ENCODE data around the gene LRRC7.
"Not testable (repeated sequence)": the region's sequence is repeated elsewhere in the genome, so short reads cannot be mapped to it uniquely, and the experiment has no call there.

LRRC7 gene

DNA sequence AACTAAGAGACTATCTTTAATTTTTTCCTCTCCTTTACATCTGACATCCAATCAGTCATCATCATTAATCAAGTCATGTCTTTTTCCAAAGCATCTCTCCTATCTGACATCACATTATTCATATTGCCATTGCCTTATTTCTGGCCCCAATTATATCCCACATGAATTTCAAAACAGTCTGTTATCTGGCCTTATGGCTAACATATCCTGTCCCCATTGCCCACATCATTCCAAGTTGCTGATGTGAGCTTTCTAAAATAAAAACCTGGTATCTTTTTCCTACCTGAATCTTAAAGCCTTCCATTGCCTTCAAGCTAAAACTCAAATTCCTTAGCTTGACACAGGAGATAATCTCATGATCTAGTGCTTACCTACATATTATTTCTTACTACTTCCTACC is 353.8 kb downstream of the LRRC7 start:
- TF ChIP-seq CTCF (IDR thresholded peaks at IDR 0.05; ENCODE audit: low read depth, low read length, missing control alignments): no peak
- in situ Hi-C loops (cut with HindIII; ENCODE audit: low sequenced_read_pairs): no loop called here
- no peak overlapping the region for H3K4me3 ChIP-seq (ENCODE audit: low read depth, low read length)
- no peak for DNase-seq (ENCODE audit: low read depth)

GRCh38 chr1:69928234-69928633 is 360.5 kb downstream of the LRRC7 start:
- DNase-seq (ENCODE audit: low read depth); in situ Hi-C loops (cut with HindIII; ENCODE audit: low sequenced_read_pairs); H3K4me3 ChIP-seq (ENCODE audit: low read depth, low read length): not testable (repeated sequence)

DNA sequence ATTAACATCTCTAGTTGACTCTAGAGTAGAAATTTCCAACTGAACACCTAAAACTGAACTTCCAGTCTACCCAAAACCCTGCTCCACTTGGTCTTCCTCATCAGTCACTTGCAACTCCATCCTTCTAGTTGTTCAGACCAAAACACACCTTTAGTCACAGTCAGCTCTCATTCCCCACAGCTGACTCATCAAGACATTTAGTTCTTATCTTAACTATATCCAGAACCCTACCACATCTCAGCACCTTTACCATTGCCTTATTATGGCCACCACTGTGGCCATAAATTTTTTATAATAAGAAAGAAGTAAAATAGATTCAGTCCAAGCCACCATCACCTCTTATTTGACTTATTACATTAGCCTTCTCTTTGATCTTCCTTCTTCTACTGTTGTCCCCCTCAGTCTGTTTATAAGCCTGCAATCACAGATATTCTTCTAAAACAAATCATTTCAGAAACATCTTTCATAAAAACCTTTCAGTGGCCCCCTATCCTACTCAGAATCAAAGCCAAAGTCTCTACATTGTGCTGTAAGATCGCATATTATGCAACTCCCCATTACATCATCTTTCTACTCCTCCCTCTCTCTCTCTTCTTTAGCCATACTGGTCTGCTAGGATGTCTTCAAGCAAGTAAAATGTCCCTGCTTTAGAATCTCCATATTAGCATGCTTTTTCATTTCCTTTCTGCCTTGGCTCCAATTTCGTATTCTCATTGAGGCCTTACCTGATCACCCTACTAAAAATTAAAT is 361.8 kb downstream of the LRRC7 start:
- H3K4me3 ChIP-seq (ENCODE audit: low read depth, low read length): no peak overlapping the region
- in situ Hi-C loops (cut with HindIII; ENCODE audit: low sequenced_read_pairs): no loop called here
- TF ChIP-seq CTCF (IDR thresholded peaks at IDR 0.05; ENCODE audit: low read depth, low read length, missing control alignments): no peak
- DNase-seq (ENCODE audit: low read depth): no peak

- TF ChIP-seq CTCF (IDR thresholded peaks at IDR 0.05; ENCODE audit: low read depth, low read length, missing control alignments): no peak
- DNase-seq (ENCODE audit: low read depth): no peak
- in situ Hi-C loops (cut with HindIII; ENCODE audit: low sequenced_read_pairs): no loop called here
These were observed 362.7 kb downstream of the LRRC7 start for GRCh38 chr1:69930396-69930795.

GRCh38 chr1:69932760-69933159 is 365.0 kb downstream of the LRRC7 start:
- DNase-seq (ENCODE audit: low read depth): no peak
- no peak for TF ChIP-seq CTCF (IDR thresholded peaks at IDR 0.05; ENCODE audit: low read depth, low read length, missing control alignments)
- H3K4me3 ChIP-seq (ENCODE audit: low read depth, low read length): no peak overlapping the region
- in situ Hi-C loops (cut with HindIII; ENCODE audit: low sequenced_read_pairs): no loop called here

More at GRCh38 chr1:69930396-69930795, 362.7 kb downstream of the LRRC7 start:
- no peak overlapping the region for H3K4me3 ChIP-seq (ENCODE audit: low read depth, low read length)

- in situ Hi-C loops (cut with HindIII; ENCODE audit: low sequenced_read_pairs): no loop called here
- no peak for TF ChIP-seq CTCF (IDR thresholded peaks at IDR 0.05; ENCODE audit: low read depth, low read length, missing control alignments)
- no peak for DNase-seq (ENCODE audit: low read depth)
- H3K4me3 ChIP-seq (ENCODE audit: low read depth, low read length): no peak overlapping the region
These were observed 372.5 kb downstream of the LRRC7 start for GRCh38 chr1:69940231-69940630.

DNA sequence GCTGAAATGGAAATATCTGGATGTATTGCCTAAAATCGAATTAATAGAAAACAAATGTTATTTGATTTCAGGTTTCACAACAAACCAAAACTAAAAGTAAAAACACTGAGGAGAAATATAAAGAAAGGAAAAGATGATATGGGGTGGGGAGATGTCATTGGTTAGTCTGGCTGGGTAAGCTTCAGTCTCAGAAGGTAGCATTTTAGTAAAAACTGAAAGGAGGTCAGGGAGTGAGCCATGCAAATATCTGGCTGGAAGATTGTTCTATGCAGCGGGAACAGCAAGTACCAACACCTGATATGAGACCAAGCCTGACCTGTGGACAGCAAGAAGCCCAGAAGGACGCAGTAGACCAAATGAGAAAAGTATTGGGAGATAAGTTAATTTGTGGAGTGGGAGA is 373.1 kb downstream of the LRRC7 start:
- in situ Hi-C loops (cut with HindIII; ENCODE audit: low sequenced_read_pairs): no loop called here
- no peak for TF ChIP-seq CTCF (IDR thresholded peaks at IDR 0.05; ENCODE audit: low read depth, low read length, missing control alignments)
- H3K4me3 ChIP-seq (ENCODE audit: low read depth, low read length): no peak overlapping the region
- no peak for DNase-seq (ENCODE audit: low read depth)

Data from astrocyte of the cerebellum (primary cell).